Bronchial epithelial cell (primary cell): ENCODE measurements around the gene C22orf42. TPM values are rescaled to one million over a fixed set of nuclear protein-coding genes. Genes with fewer than 3 reads are reported as not detected.

ENCODE experiments used
- DNase-seq: peaks from one replicate; pipeline ENCODE4 v3.0.0-alpha.2; 2010; ENCODE audit warnings: low read depth
- FAIRE-seq: peaks from 2 replicates; lab custom pipeline; 2011; peaks lifted over from hg19 to GRCh38; lab: Jason Lieb, UNC
- H3K27me3 ChIP-seq: 2 replicates; pipeline ENCODE4 v1.5.1; 2011; ENCODE audit warnings: low read length; ENCODE audit not compliant: control insufficient read depth, insufficient read depth
- H3K36me3 ChIP-seq: 2 replicates; pipeline ENCODE4 v1.5.1; 2011; ENCODE audit warnings: low read length; ENCODE audit not compliant: control insufficient read depth, insufficient read depth
- H3K4me3 ChIP-seq: 2 replicates; pipeline ENCODE4 v1.5.1; 2011; ENCODE audit warnings: mild to moderate bottlenecking, low read depth, low read length, control low read depth
- CTCF ChIP-seq: IDR thresholded peaks from 2 replicates; pipeline ENCODE4 v1.5.1; 2011; ENCODE audit warnings: mild to moderate bottlenecking, moderate library complexity, low read length, control low read depth, inconsistent platforms; ENCODE audit not compliant: insufficient read depth, severe bottlenecking
- total RNA-seq: library from RNA; depleted of rRNA; stranded (reverse); fragments of >200 nt; gene quantifications from 2 replicates; pipeline ENCODE4 v1.2.1, GENCODE V29; 2014

Gene C22orf42
- total RNA-seq, 1 donor from 2014 or later, result not detected

DNA sequence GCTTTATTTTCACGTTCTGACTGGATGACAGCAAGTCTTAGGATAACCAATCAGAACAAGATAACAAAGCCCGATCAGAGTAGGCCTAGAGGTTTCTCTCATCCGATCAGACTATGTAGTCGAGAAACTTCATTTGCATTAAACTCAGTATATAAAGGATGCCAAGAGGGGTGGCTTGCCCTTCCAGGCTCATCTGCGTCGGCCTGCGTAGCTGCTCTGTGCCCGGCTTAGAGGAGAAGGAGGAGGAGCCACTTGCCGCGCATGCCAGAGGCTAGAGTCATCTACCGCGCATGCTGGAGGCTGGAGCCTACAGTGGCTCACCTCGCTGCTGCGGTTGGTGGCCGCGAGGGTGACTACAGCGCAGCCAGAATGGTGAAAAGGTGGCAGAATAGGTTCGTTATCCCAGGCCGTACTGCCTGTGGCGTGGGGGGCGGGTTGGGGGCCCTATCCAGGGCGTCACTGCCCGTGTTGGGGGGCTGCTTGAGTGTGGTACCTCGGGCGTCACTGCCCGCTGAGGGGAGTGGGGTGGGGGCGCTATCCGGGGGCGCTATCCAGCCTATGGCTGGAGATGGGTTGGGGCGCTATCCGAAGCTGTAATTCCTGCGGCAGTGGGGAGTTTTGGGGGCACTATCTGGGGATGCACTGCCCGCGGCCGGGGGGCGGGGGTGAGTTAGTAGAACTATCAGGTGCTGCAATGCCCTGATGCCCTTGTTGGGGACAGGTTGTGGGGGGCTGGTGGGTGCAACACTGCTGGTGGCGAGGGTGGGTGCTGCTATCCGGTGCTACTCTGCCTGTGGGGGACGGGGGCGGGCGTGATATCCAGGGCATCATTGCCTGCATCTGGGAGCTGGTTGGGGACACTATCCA, 46.0 kb upstream of the C22orf42 start, which contains the start of gene RFPL2:
TSS of gene RFPL2 (minus strand) at position 218 of the 867 bp plus-strand sequence. CDS start 2,622 bp downstream, outside the sequence.
- DNase-seq (peak; percentile 20), FAIRE-seq (no peak)
- no peak for TF ChIP-seq CTCF
- Histone ChIP-seq H3K36me3 (no peaks in the 10 kb centered on the region), H3K4me3 (no peak within 1 kb of the TSS), H3K27me3 (peaks cover 5% of the 10 kb centered on the region)

DNA sequence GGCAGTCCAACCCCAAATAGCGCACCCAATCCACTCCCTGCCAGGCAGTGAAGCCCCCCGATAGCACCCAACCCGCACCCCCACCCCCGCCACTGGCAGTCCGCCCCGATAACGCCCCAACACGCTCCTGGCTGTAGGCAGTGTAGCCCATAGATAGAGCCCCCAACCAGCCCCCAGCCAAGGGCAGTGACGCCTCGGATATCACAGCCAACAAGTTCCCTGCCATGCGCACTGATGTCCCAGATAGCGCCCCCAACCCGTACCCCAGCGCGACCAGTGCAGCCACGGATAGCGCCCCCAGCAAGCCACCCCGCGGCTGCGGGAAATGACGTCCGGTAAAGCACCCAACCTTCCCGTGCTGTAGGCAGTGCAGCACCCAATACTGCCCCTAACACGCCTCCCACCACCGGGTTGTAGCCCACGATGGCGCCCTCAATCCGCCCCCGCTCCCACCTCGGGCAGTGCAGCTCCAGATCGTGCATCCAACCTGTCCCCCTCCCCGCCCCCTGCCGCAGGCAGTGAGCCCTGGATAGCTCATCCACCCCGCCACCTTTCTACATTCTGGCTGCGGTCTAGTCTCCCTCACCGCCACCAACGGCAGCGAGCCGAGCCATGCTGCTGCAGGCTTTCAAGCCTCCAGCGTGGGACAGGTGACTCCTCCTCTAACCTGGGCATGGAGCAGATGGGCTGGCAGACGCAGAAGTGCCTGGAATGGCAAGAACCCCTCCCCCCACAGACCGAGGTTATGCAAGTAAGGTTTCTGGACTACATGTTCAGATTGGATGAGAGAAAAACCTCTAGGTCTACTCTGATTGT, 45.1 kb upstream of the C22orf42 start:
- FAIRE-seq (no peak), DNase-seq (no peak)
- no peak overlapping the region for H3K4me3 ChIP-seq
- no peak for TF ChIP-seq CTCF
- no peaks in the 10 kb centered on the region for H3K36me3 ChIP-seq
- H3K27me3 ChIP-seq, result peaks cover 5% of the 10 kb centered on the region

DNA sequence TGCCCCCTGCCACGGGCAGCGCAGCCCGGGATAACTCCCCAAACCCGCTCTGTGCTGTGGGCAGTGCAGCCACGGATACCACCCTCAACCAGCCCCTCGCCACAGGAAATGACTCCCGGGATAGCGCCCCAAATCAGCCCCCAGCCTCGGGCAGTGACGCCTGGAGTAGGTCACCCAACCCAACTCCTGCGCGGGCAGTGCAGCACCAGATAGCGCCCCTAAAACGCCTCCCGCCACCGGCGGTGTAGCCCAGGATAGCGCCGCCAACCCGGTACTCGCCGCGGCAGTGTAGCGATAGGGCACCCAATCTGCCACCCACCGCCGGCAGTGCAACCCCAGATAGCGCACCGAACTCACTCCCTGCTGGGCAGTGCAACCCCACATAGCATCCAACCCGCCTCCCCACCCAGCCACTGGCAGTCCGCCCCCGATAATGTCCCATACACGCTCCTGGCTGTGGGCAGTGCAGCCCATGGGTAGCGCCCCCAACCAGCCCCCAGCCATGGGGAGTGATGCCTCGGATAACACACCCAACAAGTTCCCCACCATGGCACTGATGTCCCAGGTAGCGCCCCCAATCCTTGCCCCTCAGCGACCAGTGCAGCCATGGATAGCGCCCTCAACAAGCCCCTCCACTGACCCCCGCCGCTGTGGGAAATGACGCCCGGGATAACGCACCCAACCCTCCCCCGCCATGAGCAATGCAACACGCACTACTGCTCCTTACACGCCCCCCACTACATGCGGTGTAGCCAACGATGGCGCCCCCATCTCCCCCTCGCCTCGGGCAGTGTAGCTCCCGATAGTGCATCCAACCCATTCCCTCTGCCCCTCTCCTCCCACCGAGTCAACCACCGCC, 44.3 kb upstream of the C22orf42 start:
- no peak for TF ChIP-seq CTCF
- no peaks in the 10 kb centered on the region for H3K36me3 ChIP-seq
- DNase-seq (no peak), FAIRE-seq (no peak)
- peaks cover 5% of the 10 kb centered on the region for H3K27me3 ChIP-seq
- no peak overlapping the region for H3K4me3 ChIP-seq

GRCh38 chr22:32202539-32203180, 43.6 kb upstream of the C22orf42 start:
- peak; percentile 79 for TF ChIP-seq CTCF
- DNase-seq, result peak; percentile 37
- no peak overlapping the region for H3K4me3 ChIP-seq
- H3K36me3 ChIP-seq, result no peaks in the 10 kb centered on the region
- FAIRE-seq, result peak; percentile 64
- peaks cover 5% of the 10 kb centered on the region for H3K27me3 ChIP-seq

DNA sequence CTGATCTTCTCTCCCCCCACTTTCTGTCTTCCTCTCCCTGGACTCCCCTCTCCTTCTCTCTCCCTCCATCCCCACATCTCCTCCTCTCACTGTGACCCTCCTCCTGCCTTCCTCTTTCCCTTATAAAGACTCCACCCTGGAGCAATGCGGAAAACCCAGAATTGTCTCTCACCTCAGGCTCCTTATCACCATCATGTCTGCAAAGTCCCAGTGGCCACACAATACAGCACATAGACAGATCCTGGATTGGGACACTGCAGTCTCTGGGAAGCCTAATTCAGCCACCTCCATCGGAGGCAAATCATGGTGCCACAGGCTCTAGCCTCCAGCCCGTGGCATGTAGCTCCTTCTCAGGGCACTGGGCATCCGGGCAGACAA, 43.0 kb upstream of the C22orf42 start:
- FAIRE-seq (no peak), DNase-seq (no peak)
- no peak overlapping the region for H3K4me3 ChIP-seq
- H3K27me3 ChIP-seq, result peaks cover 5% of the 10 kb centered on the region
- no peak for TF ChIP-seq CTCF
- no peaks in the 10 kb centered on the region for H3K36me3 ChIP-seq
